ENCODE measurements around the gene CBX4.

Gene CBX4

DNA sequence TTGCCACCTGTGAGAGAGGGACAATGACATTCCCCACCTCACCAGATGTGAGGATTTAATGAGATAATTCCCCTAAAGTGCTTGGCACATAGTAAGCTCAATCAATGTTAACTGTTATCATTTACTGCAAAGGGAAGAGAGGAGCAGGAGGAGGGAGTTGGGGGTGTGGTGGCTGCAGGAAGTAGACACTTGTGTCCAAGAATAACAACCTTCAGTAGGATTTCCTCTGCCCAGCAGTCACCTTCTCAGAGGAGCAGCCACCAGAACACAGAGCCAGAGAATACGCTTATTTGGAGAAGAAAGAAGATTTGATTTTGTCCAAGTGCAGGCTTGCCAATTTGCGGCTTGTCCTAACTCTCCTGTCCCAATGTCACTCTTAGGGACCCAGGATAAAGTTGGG is 10.2 kb downstream of the CBX4 start:
- no peak for DNase-seq

DNA sequence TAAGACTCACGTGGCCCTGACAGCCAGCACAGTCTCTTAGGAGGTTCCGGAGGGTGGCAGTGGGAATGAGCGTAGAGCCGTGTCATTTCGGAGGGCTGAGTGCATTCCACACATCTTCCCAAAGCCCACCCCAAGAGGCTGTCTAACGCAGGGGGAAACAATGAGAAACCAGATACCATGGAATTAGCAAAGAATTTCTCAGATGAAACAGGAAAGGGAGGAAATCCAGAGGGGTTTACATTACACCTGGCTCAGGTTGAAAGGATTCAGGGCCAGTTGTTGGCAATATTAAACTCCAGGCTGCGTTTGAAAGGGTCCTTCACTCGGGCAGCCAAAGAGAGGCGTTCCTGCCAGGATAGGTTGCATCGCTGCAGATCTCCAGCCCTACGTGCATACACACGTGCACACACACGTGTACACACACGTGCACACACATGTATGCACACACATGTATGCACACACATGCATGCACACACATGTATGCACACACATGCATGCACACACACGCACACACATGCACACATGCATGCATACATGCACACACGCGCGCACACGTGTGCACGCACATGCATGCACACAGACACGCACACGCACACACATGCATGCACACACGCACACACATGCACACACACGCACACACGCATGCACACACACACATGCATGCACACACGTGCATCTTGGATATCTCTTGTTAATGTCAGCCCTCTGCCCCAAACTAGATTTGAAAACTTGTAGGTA is 12.2 kb downstream of the CBX4 start:
- no peak for DNase-seq

DNA sequence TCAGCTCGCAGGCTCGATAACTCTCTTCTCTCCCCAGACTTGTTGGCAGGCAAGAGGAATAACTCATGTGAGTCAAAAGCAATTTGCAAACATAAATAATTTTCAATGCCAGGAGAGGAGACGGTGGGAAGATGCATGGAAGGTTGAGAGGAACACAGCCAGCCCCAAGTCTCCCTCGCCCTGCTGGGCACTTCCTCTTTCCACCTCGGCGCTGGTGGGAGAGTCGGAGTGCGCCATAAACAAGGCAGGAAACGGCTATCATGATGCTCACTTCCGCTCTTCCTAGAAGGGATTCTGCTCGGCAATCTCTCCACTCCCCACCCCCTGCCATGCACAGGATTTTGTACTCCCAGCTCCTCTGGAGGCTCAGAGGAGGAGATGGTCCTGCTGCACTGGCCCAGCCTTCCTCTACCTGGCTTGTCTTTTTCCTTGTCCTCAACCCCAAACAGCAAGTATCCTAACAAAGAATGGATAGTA is 13.0 kb downstream of the CBX4 start:
- no peak for DNase-seq

DNA sequence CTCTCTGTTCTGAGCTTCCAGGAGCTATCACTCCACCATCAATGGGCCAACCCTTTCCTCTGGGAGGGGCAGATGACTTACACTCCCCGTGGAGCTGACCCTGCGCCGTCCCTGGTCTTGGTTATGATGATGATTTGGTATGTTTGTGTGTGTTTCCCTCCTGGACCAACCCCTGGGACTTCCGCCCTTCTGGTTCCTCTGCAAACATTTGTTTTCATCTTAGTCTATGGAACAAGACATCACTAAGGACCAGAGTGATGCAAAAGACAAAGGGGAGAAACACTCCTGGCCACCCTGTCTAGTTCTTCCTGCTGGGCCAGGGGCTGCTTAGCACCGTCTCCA is 13.7 kb downstream of the CBX4 start:
- DNase-seq: no peak

DNA sequence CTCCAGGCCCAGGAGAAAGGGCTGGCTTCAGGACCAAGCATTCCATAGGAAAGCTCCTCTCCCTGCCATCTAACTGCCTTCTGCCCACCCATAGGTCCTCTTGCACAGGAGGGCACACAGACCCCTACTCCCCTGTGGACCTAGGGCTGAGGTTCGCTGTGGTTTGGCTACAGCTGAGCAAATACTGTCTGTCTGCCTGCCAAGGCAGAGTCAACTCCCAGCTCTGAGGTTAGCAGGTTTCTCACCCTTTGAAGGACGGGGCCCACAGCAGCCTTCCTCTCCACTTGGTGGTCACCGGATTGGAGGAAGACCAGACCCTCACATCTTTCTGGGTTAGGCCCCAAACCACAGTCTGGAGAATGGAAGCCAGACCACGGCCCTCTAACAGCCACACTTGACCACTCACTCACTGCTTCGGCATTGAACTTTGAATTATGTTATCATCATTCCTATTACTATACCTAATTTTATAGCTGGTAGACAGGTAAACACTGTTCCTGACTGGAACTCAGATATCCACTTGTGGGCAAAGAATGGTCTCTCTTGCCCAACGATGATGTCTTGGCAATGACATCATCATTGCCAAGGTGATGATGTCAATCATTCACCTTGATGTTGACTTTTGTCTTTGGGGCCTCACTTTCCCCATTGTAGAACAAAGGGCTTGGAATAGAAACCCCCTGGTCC is 14.2 kb downstream of the CBX4 start:
- DNase-seq: no peak

DNA sequence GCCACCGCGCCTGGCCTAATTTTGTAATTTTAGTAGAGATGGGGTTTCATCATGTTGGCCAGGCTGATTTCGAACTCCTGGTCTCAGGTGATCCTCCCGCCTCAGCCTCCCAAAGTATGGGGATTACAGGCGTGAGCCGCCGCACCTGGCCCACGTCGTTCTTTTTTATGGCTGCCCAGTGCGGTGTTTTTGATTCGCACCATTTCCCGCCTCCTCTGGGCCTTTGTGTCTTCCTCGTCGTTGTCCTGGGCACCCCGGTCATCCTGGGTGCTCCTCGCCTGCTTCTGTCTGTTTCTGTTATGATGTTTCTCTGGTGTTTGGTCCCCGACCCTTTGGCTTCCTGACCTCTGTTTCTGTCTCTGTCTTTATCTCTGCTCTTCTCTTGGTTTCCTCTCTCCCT is 15.0 kb downstream of the CBX4 start:
- DNase-seq: no peak

DNA sequence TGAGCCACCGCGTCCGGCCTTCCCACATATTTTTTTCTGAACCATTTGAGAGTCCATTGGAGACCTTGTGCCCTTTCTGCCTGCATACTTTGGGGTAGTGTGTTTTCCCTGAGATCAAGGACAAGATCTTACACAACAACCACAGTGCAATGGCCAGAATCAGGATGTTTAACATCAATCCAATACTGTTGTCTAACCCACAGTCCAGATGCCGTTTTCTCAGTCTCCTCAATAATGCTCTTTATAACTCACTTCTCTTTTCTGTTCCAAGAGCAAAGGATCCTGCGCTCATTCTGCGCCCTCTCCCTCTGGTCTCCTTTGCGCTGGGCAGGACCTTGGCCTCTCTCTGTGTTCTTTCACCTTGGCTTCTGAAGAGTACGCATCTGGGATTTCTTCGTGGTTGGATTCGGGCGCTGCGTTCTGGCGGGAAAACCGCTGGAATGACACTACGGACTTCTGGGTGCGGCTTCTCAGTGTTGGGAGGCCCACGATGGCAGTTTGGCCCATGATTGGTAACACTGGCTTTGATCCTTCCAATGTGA is 16.6 kb downstream of the CBX4 start:
- no peak for DNase-seq

DNA sequence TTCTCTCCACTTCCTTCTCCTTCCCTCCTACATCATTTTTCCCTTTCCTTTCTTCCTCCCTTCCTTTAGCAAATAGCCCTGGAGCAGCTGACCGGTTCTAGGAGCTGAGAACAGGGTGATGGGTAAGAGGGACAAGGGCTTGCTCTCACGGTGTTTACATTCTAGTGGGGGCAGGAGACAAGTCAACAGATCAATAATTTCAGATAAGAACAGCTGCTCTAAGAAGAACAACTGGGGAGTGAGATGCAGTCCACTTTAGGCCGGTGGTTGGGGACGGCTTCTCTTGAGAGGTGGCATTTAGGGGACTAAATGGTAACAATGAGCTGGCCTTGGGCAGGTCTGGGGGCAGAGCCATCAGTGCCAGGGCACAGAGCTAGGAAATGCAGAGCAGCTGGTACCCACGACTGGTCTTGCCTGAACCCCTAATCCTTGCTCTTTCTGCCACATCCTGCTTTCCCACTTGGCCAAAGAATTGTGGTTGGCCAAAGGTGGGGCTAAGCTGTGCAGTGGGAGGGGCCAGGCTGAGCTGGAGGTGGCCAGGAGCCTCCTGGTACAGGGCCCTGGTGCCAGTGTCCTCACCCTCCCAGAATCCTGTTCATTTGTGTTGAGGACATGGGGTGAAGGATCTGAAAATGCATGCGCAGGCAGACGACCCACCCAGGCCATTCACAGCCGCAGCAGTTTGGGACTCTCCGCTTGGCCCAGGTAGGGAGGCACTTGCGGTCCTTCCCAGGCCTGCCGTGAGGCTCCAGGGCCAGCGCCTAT is 17.7 kb downstream of the CBX4 start:
- no peak for DNase-seq

DNA sequence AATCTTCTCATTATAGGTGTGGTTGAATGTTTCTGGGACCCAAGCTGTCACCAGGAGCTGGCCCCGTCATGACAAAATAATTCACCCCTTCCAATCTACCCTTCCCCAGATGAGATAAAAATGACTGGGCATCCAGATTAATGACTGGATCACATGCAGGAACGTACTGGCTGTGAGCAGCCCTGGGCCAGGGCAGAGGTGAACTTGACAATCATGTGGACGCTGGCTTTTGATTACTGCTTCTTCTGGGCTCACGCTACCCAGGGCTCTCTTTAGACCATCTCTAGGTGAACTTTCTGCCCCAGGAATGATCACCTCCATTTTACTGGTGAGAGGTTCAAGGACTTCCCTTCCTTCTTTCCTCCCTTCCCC is 18.3 kb downstream of the CBX4 start:
- DNase-seq: no peak

DNA sequence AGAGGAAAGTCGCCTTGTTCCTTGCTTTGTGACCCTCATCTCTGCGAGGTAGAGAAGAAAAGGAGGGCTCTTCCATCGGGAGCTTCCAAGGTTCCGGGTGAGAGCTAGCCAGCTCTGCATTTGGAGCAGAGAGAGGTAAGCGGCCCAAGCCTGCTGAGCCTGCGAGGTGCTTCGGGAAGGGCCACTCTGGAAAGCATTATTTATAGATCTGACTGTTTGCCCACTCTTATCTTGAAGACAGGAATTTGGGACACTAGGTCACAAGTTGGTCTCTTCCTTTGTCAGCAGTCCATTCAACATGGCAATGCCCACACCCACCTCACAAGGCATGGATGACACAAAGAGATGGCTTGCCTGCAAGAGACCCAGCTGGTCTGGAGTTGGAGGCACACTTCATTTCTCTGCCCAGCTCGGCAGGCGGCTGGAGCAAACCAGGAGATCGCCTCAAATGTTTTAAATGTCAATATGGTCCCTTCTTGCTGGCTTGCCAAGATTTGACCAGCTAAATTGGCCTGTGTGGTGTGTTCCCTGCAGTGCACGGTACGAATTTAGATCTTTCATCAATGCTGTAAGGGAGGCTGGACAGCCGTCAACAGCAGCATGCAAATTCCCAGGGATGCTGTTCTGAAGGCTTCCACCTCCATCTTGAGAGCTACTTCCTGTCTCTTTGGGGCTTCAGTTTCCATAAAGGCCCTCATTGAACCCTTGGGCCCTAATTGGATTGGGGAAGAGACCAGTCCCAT is 19.5 kb downstream of the CBX4 start:
- no peak for DNase-seq

DNA sequence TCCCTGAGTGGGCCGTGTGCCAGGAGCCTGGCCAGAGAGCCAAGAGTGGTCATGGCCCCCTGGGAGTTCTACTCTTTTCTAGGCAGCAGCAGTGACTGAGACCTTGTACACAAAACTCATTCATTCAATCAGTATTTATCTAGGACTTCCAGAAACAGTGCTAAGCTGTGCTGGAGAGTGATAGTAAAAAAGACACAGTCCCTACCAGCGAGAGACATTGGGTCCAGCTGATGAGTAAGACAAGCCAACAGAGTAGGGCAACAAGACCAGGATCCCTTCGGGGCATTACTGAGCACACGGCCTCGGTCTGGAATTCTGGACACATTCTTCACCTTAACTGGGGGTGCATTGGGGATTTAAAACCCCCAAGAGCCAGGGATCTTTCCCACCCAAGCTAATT is 20.2 kb downstream of the CBX4 start:
- no peak for DNase-seq

DNA sequence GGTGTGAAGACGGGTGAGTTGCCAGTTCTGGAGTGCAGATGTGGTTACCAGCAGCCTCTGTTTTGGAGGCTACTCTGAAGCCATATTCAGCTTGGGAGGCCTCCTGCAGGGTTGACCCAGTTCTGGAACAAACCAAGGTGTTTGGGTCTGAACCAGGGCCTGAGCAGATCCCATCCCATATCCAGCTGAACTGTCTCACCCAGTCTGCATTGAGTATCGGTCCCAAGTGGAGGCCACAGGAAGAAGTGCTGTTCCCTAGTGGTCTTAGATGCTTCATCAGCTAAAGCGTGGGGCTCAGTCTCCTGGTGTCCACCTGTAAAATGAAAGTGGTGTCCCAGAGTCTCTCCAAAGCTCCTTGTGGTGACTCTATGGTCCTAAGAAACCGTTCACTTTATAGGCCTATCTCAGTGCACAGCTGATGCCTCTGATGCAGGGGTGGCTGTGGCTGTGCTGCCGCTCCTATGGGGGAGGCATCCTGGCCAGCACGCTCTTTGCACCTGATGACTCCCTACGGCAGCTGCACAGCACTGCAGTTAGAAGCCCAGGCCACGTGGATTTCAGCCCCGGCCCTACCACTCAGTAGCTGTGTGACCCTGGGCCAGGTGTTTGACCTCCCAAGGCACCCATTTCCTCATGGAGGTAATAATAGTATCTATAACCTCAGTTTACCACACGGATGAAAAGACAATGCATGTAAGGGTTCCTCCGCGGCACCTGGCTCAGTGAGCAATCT is 21.0 kb downstream of the CBX4 start:
- no peak for DNase-seq

DNA sequence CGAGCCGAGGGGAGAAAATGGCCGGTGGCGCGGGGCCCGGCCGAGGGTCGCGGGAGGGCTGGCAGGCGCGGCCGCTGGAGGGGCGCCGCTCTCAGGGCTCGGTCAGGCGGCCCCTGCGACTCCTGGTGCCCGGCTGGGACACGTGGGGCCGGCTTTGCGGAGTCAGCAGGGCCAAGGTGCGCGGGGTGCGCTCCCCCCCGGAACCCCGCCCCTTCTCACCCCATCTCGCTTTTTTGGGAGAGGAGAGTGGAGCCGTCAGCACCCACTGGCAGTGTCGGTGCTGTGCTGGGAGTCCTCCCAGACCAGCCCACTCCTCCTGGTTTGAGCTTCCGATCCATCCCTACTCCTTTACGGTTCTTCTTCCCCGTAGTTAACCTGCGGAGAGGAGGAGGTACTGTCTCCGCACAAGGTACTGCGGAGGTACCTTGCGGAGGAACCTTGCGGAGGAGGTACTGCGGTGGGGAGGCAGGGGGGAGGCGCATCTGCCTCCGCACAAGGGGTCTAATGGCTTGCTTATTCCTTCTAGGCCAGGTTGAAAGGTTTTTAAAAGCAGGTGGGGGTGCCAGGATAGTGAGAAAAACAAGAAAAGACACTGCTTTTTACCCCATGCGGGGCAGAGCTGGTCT is 23.3 kb downstream of the CBX4 start:
- DNase-seq: no peak

DNA sequence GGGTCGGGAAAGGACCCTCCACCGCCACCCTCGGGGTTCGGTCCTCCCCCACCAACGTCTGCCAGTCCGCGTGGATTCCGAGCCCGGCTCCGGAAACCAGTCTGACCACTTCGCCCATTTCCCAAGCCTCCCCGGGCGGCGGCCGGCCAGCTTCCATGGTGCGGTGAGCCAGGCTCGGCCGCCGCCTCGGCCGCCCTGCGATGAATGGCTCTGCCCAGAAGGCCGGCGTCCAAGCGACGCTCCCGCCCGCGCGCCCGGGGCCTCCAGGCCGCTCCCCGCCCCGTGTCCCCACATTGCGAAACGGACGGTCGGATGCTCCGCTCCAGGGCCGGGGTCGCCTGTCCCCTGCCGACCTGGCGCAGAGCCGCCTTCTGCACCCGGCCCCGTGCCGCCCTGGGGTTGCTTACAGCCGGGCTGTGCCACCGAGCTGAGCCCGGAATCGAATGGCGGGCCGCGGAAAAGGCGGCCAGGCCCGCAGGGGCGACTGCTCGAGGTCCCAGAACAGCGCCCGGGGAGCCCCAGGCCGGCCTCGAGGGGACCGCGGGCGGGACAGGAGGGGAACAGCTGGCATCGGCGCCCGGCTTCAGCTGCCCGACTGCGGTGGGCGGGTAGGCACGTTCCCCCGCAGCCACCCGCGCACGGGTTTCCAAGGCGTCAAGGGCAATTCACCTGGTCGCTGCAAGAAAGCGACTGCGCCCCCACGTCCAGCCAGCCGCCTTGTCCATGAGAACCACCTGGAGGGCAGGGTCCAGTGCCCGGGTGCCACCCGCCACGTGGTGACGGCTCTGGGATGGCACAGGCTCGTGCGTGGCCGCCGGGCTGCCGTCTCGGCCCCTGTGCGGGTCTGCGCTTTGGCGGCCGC is 24.0 kb downstream of the CBX4 start:
- DNase-seq: no peak

DNA sequence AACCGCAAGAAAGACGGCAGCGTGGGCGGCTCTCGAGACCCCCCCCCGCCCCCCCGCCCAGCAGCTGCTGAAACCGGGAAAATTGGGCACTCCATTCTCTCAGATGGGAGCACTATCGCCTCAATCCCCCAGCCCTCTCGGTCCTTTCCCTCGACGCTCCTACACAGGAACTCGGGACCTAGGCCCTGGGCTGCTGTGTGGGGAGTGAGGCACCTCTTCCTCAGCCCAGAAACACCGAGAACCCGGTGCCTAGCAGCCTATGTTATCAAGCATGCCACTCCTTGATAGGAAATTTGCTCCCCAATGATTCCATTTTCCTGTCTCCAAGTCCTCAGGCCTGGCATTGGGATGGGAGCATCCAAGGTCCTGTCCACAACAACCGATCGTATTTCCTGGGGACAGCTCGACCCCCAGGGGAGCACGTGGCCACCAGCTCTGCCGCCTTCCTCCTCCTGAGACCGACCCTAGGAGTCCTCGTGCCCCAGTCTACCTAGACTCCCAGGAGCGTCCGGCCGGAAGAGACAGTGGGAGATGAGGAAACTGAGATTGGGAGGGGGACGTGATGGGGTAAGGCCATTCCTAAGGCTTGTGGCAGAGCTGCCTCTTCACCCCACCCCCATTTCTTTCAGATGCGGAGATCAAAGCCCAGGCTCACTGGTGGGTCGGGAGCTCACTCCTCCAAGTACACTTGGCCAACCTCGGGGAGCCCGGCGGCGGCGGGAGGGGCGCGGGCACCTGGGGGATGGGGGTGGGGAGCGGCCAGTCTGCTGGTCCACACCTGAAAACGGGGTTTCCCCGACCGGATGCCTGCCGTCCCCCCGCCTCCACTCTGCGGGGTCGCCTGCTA is 24.9 kb downstream of the CBX4 start:
- DNase-seq: no peak

DNA sequence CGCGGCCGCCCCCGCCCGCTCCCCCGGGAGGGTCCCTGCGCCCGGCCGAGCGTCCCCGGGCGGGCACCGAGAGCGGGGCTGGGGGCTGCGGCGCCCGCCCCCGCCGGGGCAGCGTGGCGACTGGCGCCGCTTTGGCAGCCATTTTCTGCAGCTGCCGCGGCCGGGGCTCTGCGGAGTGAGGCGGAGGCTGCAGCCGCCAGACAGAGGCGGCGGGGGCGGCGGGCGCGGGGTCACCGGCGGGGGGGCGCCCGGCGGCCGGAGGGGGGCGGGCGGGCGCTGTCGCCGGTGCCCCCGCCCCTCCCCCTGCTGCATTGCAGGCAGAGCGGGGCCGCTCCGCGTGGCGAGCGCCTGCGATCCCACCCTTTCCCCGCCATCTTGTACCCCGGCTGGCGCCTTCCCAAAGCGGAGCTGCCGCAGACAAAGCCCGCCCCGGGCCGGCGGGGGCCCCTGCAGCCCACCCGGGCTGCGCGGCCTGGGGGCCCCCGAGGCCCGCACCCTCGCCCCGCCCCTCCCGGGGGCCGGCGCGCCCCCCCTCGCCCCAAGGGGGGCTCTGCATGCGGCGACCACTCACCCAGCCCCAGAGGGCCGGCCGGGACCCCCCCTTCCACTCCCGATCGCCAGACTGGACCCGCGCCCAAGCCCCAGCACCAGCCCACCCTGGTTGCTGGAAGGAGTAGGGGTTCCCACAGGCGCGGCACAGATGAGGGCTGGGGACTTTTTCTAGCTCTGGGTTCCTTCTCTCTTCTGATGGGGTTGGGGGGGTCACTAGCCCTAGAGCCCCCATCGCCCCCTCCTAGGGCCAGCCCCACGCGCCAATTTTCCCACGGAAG is 25.7 kb downstream of the CBX4 start:
- DNase-seq: no peak

DNA sequence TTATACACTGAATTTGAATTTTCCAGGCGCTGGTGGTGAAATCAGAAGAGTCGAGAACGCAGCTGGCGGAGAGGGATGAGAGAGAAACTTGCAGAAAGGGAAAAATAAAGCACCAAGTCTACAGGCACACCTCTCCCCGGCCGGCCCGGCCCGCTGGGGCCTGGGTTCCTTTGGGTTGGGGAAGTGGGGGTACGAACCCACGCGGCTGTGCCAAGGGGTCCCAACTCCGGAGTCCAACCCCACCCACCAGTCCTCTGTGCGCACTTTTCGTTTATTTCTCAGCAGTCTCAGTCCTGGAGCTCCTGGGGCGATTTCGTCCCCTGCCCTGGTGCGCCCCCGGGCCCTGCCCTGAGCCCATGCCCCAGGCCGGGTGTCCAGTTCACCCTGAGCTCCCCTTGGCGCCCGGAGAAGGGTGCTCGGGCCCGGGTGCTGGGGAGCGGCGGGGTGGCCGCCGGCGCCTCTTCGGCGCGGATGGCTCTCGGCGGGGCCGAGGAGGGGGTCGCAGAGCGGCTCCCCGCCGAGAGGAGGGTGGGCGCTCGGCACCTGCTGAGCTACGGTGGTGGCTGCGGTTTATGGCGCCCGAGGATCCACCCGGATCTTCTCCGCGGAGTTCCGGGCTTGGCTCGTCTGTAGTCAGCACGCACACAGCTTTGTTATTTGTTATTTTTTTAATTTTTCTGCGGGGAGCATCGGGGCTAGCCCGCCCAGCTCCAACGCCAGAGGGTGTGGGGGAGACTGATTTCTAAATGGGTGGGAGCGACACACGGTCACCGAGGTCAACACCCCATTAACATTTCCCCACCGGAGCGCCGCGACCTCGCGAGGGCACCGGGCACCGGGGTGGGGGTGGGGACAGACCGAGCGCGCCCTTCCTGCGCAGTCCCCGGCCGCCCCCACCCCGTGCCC is 26.6 kb downstream of the CBX4 start:
- DNase-seq: no peak

DNA sequence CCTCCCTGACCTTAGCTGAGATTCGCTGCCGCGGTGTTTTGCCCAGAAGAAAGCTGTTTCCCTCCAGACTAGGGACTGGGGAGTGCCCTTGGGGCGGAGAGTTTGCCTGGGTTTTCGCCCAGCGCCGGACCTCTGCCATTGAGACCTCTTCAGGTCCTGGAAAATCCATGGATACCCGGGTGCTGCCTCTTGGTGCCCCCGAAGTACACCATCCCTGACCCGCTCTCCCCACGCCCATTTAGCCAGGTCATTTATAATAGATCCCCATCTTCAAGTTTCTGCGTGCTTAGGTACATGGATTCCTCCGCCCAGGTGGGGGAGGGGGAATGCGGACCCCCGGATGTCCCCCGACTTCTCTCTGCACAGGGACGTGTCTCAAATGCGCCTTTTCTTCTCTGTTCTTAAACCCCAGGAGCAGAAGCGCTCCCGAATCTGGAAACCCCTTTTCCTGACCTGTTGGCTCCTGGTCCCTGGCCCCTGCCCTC is 27.3 kb downstream of the CBX4 start:
- no peak for DNase-seq
